OCI-LY7 (cell line): ENCODE measurements around the gene ACOXL.

ENCODE experiments used
- EZH2phosphoT487 ChIP-seq: fragments of 200-600 bp; sonication (generic); IDR thresholded peaks from 2 replicates; pipeline ENCODE4 v1.6.1; 2018; ENCODE audit warnings: low read depth, borderline replicate concordance, mild to moderate bottlenecking, mixed run types, antibody characterized with exemption, low read length, moderate library complexity, mixed read lengths
- TF ChIP-seq, protein P1 (sequence below): fragments of 200-600 bp; sonication (generic); conservative IDR thresholded peaks from 2 replicates; pipeline ENCODE4 v1.5.1; 2014; ENCODE audit warnings: mild to moderate bottlenecking, antibody characterized with exemption, low read length, moderate library complexity, mixed read lengths

DNA sequence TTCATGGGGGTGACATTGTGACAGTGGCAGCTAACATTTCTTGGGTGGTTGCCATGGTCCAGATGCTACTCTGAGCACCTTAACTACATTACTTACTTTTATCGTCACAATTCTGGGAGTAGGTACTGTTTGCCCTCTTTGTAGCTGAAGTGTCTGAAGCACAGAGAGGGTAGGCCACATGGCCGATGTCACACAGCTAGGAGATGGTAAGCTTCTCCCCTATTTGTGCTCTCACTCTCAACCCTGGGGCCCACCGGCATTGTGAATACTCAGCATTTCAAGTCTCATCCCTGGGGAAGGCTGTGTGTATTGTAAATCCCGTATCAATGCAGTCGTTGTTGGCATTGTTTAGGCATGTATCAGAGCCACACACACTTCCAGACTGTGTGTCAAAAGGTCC lies 136.6 kb downstream of the ACOXL start:
- TF ChIP-seq, protein P1, sequence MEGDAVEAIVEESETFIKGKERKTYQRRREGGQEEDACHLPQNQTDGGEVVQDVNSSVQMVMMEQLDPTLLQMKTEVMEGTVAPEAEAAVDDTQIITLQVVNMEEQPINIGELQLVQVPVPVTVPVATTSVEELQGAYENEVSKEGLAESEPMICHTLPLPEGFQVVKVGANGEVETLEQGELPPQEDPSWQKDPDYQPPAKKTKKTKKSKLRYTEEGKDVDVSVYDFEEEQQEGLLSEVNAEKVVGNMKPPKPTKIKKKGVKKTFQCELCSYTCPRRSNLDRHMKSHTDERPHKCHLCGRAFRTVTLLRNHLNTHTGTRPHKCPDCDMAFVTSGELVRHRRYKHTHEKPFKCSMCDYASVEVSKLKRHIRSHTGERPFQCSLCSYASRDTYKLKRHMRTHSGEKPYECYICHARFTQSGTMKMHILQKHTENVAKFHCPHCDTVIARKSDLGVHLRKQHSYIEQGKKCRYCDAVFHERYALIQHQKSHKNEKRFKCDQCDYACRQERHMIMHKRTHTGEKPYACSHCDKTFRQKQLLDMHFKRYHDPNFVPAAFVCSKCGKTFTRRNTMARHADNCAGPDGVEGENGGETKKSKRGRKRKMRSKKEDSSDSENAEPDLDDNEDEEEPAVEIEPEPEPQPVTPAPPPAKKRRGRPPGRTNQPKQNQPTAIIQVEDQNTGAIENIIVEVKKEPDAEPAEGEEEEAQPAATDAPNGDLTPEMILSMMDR = no peak
- no peak for TF ChIP-seq EZH2phosphoT487
